PC-9 (cell line): ENCODE data around the gene PPARGC1A. TPM values are rescaled to one million over a fixed set of nuclear protein-coding genes. Genes with fewer than 3 reads are reported as not detected.

Experiments used
- BruUV-seq: library from RNA; stranded (reverse); fragments of 400-500 nt; replicated peaks from 2 replicates; lab custom pipeline; 2021; lab: Mats Ljungman, UMichigan
- CTCF ChIA-PET: fragments of 300-600 bp; sonication (Branson Sonifier 250); formaldehyde crosslinking; loops from one replicate; lab custom pipeline; 2022; ENCODE audit warnings: antibody characterized with exemption; lab: Charles Lee
- POLR2A ChIA-PET: fragments of 300-600 bp; sonication (Branson Sonifier 250); formaldehyde crosslinking; loops from one replicate; lab custom pipeline; 2022; ENCODE audit warnings: antibody characterized with exemption; ENCODE audit not compliant: unreplicated experiment; lab: Charles Lee
- DNase-seq, 2 experiments: peaks; one replicate each; pipeline versions ENCODE4 v3.0.0 to v3.0.0-alpha.2; 2015 to 2022; ENCODE audit warnings: mixed read lengths in 1 of 2
- H2AFZ ChIP-seq: fragments of 200-600 bp; sonication (generic); 2 replicates; pipeline ENCODE4 v1.8.1; 2017; ENCODE audit warnings: antibody characterized with exemption
- H3F3A ChIP-seq: fragments of 200-600 bp; sonication (generic); 2 replicates; pipeline ENCODE4 v1.8.1; 2017; ENCODE audit warnings: antibody characterized with exemption, mild to moderate bottlenecking, low read depth; ENCODE audit not compliant: insufficient read depth
- H3K27ac ChIP-seq: fragments of 200-600 bp; sonication (generic); 2 replicates; pipeline ENCODE4 v1.6.1; 2016; ENCODE audit warnings: mixed run types
- H3K27me3 ChIP-seq: fragments of 200-600 bp; sonication (generic); 2 replicates; pipeline ENCODE4 v1.6.1; 2016; ENCODE audit warnings: low read depth, mixed run types; ENCODE audit not compliant: insufficient read depth
- H3K36me3 ChIP-seq: fragments of 200-600 bp; sonication (generic); 2 replicates; pipeline ENCODE4 v1.6.1; 2016; ENCODE audit warnings: low read depth, mixed run types
- H3K4me1 ChIP-seq: fragments of 200-600 bp; sonication (generic); replicated peaks from 2 replicates; pipeline ENCODE4 v1.6.1; 2016; ENCODE audit warnings: mixed run types; ENCODE audit not compliant: insufficient read depth
- H3K4me2 ChIP-seq: fragments of 200-600 bp; sonication (generic); 2 replicates; pipeline ENCODE4 v1.6.1; 2017; ENCODE audit warnings: mixed run types
- H3K4me3 ChIP-seq: fragments of 200-600 bp; sonication (generic); 2 replicates; pipeline ENCODE4 v1.6.1; 2016; ENCODE audit warnings: mixed run types
- H3K79me2 ChIP-seq: fragments of 200-600 bp; sonication (generic); 2 replicates; pipeline ENCODE4 v1.6.1; 2017; ENCODE audit warnings: low read depth, mixed run types
- H3K9me2 ChIP-seq: fragments of 200-600 bp; sonication (generic); 2 replicates; pipeline ENCODE4 v1.8.1; 2017; ENCODE audit warnings: mild to moderate bottlenecking; ENCODE audit not compliant: insufficient read depth
- H3K9me3 ChIP-seq: fragments of 200-600 bp; sonication (generic); 2 replicates; pipeline ENCODE4 v1.8.1; 2016; ENCODE audit warnings: low read depth; ENCODE audit not compliant: insufficient read depth
- H4K20me1 ChIP-seq: fragments of 200-600 bp; sonication (generic); 2 replicates; pipeline ENCODE4 v1.8.1; 2017; ENCODE audit not compliant: insufficient read depth
- EZH2 ChIP-seq: fragments of 200-600 bp; sonication (generic); IDR thresholded peaks from 2 replicates; pipeline ENCODE4 v1.8.0; 2017; ENCODE audit warnings: antibody characterized with exemption, low read depth
- intact Hi-C: fragments of 100-400 bp; cut with micrococcal nuclease; formaldehyde crosslinking; loops from one replicate; pipeline ENCODE4 v1.10.0; 2022; ENCODE audit not compliant: unreplicated experiment
- total RNA-seq: library from RNA; stranded (reverse); gene quantifications from 2 replicates; pipeline ENCODE4 v1.2.3, GENCODE V29; 2021
- TF ChIP-seq, protein P1 (sequence below): fragments of 200-600 bp; sonication (generic); conservative IDR thresholded peaks from 2 replicates; pipeline ENCODE4 v1.6.1; 2017; ENCODE audit warnings: mixed run types, antibody characterized with exemption, mild to moderate bottlenecking, moderate library complexity

Gene PPARGC1A
- total RNA-seq, 1 experiment from 2014 or later: not detected

DNA sequence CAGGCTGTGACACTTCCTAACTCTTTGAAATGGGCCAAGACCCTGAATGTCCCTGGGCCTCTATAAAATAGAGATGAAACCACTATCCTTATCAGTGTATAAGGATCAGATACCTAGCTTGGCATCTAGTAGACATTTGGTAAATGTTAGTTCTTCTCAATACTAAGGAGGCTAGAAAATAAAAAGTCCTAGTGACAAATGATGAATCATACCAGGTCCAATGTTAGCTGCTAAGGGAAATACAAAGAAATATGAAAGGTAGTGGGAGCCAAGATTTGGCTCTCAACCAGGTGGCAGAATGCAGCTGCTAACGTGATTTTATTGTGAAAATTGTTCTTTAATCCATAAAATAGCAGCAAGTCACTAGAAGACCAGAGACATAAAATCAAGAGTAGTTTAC, 19.8 kb upstream of the PPARGC1A start:
- H3K36me3 ChIP-seq: no peaks in the 10 kb centered on the region
- no peaks in the 10 kb centered on the region for H3F3A ChIP-seq
- no peaks in the 10 kb centered on the region for H3K79me2 ChIP-seq
- H3K9me3 ChIP-seq: no peaks in the 10 kb centered on the region
- intact Hi-C loops: no loop called here
- BruUV-seq: no TSS peak
- no peak overlapping the region for H2AFZ ChIP-seq
- DNase-seq: no peak
- no peaks in the 10 kb centered on the region for H3K4me1 ChIP-seq
- no peak for TF ChIP-seq EZH2
- TF ChIP-seq, protein P1, sequence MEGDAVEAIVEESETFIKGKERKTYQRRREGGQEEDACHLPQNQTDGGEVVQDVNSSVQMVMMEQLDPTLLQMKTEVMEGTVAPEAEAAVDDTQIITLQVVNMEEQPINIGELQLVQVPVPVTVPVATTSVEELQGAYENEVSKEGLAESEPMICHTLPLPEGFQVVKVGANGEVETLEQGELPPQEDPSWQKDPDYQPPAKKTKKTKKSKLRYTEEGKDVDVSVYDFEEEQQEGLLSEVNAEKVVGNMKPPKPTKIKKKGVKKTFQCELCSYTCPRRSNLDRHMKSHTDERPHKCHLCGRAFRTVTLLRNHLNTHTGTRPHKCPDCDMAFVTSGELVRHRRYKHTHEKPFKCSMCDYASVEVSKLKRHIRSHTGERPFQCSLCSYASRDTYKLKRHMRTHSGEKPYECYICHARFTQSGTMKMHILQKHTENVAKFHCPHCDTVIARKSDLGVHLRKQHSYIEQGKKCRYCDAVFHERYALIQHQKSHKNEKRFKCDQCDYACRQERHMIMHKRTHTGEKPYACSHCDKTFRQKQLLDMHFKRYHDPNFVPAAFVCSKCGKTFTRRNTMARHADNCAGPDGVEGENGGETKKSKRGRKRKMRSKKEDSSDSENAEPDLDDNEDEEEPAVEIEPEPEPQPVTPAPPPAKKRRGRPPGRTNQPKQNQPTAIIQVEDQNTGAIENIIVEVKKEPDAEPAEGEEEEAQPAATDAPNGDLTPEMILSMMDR: no peak
- POLR2A ChIA-PET: no interaction called here
- H3K27ac ChIP-seq: no peak overlapping the region
- CTCF ChIA-PET: no interaction called here
- H3K27me3 ChIP-seq: peaks cover 12% of the 10 kb centered on the region
- H3K4me2 ChIP-seq: no peak overlapping the region
- H4K20me1 ChIP-seq: no peaks in the 10 kb centered on the region
- H3K9me2 ChIP-seq: no peaks in the 10 kb centered on the region
- no peak overlapping the region for H3K4me3 ChIP-seq

DNA sequence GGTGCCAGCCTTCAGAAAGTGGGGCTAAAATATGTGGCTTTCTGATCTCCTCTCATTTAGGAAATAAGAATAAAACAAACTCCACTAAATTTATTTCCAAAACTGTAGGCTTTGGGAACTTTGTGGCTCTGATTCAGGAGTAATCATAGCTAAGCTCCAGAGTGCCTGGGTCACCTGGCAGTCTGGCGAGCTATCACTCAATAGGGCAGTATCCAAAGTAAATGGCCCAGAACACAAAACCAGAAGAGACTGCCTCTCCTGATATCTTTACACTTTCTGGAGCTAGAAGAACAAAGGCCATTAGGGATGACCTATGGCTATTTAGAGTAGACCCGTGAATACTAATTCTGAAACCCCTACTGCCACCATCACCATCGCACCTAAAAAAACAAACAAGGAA, 17.0 kb upstream of the PPARGC1A start:
- peaks cover 17% of the 10 kb centered on the region for H3K27me3 ChIP-seq
- intact Hi-C loops: no loop called here
- no TSS peak for BruUV-seq
- no peaks in the 10 kb centered on the region for H3K9me2 ChIP-seq
- no peak overlapping the region for H3K4me3 ChIP-seq
- POLR2A ChIA-PET: no interaction called here
- no peak for DNase-seq
- no peaks in the 10 kb centered on the region for H3K9me3 ChIP-seq
- H3K27ac ChIP-seq: no peak overlapping the region
- H2AFZ ChIP-seq: no peak overlapping the region
- H3K4me1 ChIP-seq: no peaks in the 10 kb centered on the region
- CTCF ChIA-PET: no interaction called here
- H3K36me3 ChIP-seq: no peaks in the 10 kb centered on the region
- H3F3A ChIP-seq: no peaks in the 10 kb centered on the region
- H4K20me1 ChIP-seq: no peaks in the 10 kb centered on the region
- no peaks in the 10 kb centered on the region for H3K79me2 ChIP-seq
- no peak overlapping the region for H3K4me2 ChIP-seq
- no peak for TF ChIP-seq EZH2
- TF ChIP-seq, protein P1: no peak

DNA sequence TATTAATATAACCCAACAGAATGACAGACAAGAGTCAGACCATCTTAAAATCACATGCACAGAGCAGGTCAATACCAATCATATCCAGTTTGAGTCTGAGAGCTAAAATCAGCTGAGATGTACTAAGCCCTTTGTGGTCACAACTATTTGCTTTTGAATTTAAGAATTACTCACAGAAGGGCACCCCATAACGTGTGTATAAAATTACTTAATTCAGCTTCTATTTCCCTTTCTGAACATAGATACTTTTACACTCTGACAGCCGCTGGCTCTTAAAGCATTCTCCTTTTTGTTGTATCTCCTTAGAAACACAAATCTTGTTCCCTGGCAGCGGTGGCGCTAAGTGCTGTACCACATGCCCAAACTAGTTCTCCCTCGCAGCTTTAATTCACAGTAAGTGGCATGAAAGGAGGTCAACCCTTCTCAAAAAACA, 14.8 kb upstream of the PPARGC1A start:
- CTCF ChIA-PET: no interaction called here
- intact Hi-C loops: no loop called here
- no peaks in the 10 kb centered on the region for H3K9me2 ChIP-seq
- no peak overlapping the region for H2AFZ ChIP-seq
- no peak overlapping the region for H3K4me3 ChIP-seq
- H4K20me1 ChIP-seq: no peaks in the 10 kb centered on the region
- BruUV-seq: no TSS peak
- H3K36me3 ChIP-seq: no peaks in the 10 kb centered on the region
- no peak overlapping the region for H3K4me2 ChIP-seq
- no peak overlapping the region for H3K27ac ChIP-seq
- no peaks in the 10 kb centered on the region for H3K79me2 ChIP-seq
- no peaks in the 10 kb centered on the region for H3K4me1 ChIP-seq
- no peaks in the 10 kb centered on the region for H3K9me3 ChIP-seq
- DNase-seq: no peak
- H3F3A ChIP-seq: no peaks in the 10 kb centered on the region
- POLR2A ChIA-PET: no interaction called here
- TF ChIP-seq, protein P1: no peak
- H3K27me3 ChIP-seq: peaks cover 17% of the 10 kb centered on the region
